Osteoblast (primary cell): ENCODE data around the gene TBL1XR1. TPM values are rescaled to one million over a fixed set of nuclear protein-coding genes. Genes with fewer than 3 reads are reported as not detected.

ENCODE experiments used
- DNase-seq: peaks from one replicate; pipeline ENCODE4 v3.0.0; 2011; ENCODE audit warnings: low spot score, mixed read lengths; ENCODE audit not compliant: insufficient read length; ENCODE audit errors: missing footprints
- H2AFZ ChIP-seq: 2 replicates; pipeline ENCODE4 v1.6.0; 2011; ENCODE audit warnings: mild to moderate bottlenecking, low read length
- H3K27ac ChIP-seq: 2 replicates; pipeline ENCODE4 v1.5.1; 2011; ENCODE audit warnings: mild to moderate bottlenecking, low read depth, low read length, moderate library complexity
- H3K27me3 ChIP-seq: 2 replicates; pipeline ENCODE4 v1.6.0; 2012; ENCODE audit warnings: mild to moderate bottlenecking, control low read depth, inconsistent platforms, low read length, moderate library complexity; ENCODE audit not compliant: insufficient read depth
- H3K36me3 ChIP-seq: 2 replicates; pipeline ENCODE4 v1.5.1; 2011; ENCODE audit warnings: mild to moderate bottlenecking, low read length, control low read depth, moderate library complexity; ENCODE audit not compliant: insufficient read depth
- H3K4me1 ChIP-seq: 2 replicates; pipeline ENCODE4 v1.5.1; 2011; ENCODE audit warnings: mild to moderate bottlenecking, low read length, control low read depth, moderate library complexity; ENCODE audit not compliant: insufficient read depth
- H3K4me2 ChIP-seq: 2 replicates; pipeline ENCODE4 v1.6.0; 2011; ENCODE audit warnings: mild to moderate bottlenecking, low read length; ENCODE audit not compliant: insufficient read depth
- H3K4me3 ChIP-seq: fragments of 200-600 bp; sonication (generic); 3 replicates; pipeline ENCODE4 v1.5.1; 2012; ENCODE audit warnings: mild to moderate bottlenecking, low read length, inconsistent platforms; ENCODE audit not compliant: insufficient read depth
- H3K79me2 ChIP-seq: 2 replicates; pipeline ENCODE4 v1.6.0; 2012; ENCODE audit warnings: mild to moderate bottlenecking, low read length, control low read depth, inconsistent platforms; ENCODE audit not compliant: insufficient read depth
- H3K9me3 ChIP-seq: 2 replicates; pipeline ENCODE4 v1.5.1; 2011; ENCODE audit warnings: low read depth, low read length, control low read depth
- H4K20me1 ChIP-seq: 2 replicates; pipeline ENCODE4 v1.6.0; 2012; ENCODE audit warnings: mild to moderate bottlenecking, low read length, control low read depth; ENCODE audit not compliant: insufficient read depth
- total RNA-seq: library from RNA; depleted of rRNA; stranded (reverse); fragments of >200 nt; gene quantifications from 2 replicates; pipeline ENCODE4 v1.2.3, GENCODE V29; 2012
- TF ChIP-seq, protein P1 (sequence below): IDR thresholded peaks from 2 replicates; pipeline ENCODE4 v1.5.1; 2011; ENCODE audit warnings: mild to moderate bottlenecking, low read depth, low read length, moderate library complexity; ENCODE audit errors: extremely low read depth

Gene TBL1XR1
- total RNA-seq, 1 donor, result 297 TPM

DNA sequence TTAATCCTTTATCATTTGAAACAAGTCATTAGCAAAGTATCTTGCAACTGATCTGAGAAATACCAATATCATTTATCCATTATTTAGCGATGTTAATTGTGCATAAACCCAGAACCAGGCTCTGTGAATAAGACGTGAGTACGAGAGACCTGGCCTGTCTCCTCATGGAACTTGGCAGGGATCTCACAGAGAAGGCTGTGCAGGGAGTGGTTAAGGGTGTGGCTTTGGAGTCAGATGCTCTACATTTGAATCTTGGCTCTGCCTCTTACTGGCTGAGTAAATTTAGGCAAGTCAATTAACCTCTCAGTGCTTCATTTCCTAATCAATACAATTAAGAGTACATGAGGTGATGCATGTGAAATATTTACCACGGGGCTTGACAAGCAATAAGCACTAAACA lies 39.9 kb upstream of the TBL1XR1 start:
- TF ChIP-seq, protein P1, sequence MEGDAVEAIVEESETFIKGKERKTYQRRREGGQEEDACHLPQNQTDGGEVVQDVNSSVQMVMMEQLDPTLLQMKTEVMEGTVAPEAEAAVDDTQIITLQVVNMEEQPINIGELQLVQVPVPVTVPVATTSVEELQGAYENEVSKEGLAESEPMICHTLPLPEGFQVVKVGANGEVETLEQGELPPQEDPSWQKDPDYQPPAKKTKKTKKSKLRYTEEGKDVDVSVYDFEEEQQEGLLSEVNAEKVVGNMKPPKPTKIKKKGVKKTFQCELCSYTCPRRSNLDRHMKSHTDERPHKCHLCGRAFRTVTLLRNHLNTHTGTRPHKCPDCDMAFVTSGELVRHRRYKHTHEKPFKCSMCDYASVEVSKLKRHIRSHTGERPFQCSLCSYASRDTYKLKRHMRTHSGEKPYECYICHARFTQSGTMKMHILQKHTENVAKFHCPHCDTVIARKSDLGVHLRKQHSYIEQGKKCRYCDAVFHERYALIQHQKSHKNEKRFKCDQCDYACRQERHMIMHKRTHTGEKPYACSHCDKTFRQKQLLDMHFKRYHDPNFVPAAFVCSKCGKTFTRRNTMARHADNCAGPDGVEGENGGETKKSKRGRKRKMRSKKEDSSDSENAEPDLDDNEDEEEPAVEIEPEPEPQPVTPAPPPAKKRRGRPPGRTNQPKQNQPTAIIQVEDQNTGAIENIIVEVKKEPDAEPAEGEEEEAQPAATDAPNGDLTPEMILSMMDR, result no peak
- Histone ChIP-seq H3K36me3 (no peaks in the 10 kb centered on the region), H2AFZ (no peak overlapping the region), H3K27ac (no peak overlapping the region), H3K27me3 (no peaks in the 10 kb centered on the region), H3K4me3 (no peak overlapping the region), H3K4me2 (no peak overlapping the region), H3K9me3 (no peaks in the 10 kb centered on the region), H3K4me1 (no peaks in the 10 kb centered on the region), H4K20me1 (no peaks in the 10 kb centered on the region), H3K79me2 (no peaks in the 10 kb centered on the region)
- no peak for DNase-seq

DNA sequence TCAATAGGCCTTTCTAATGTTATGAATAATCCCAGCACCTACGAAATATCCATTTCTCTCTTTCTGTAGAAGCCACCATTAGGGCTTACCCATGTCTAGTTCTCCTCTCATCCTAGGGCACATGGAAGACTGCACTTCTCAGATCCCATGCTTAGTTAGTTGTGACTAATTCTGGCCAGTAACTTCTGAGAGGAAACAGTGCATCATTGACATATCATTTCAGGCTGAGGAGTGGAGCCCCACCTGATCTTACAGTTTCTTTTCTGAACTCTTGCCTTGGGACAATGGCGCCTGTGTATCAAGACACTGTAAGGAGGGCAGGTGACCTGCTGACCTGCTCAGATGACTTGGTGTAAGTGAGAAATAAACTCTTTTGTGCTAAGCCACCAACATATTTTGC lies 39.4 kb upstream of the TBL1XR1 start:
- Histone ChIP-seq H3K27ac (no peak overlapping the region), H3K4me2 (no peak overlapping the region), H3K79me2 (no peaks in the 10 kb centered on the region), H3K36me3 (no peaks in the 10 kb centered on the region), H3K4me3 (no peak overlapping the region), H3K9me3 (no peaks in the 10 kb centered on the region), H3K4me1 (no peaks in the 10 kb centered on the region), H4K20me1 (no peaks in the 10 kb centered on the region), H2AFZ (no peak overlapping the region), H3K27me3 (no peaks in the 10 kb centered on the region)
- TF ChIP-seq, protein P1, result no peak
- peak; percentile 82 for DNase-seq

DNA sequence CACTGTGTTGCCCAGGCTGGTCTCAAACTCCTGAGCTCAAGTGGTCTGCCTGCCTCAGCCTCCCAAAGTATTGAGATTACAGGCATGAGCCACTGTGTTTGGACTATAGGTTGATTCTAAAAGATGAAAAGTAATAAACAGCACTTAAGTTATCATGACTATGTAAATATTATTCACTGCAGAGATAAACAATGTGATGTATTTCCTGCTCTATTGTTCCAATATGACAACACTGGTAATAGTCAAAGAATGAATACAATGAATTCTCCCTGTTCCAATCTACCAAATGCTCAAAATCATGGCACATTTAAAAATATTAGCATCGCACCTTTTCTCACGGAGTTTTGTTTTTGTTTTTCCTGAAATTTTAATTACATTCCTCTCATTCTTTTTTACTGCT lies 36.8 kb upstream of the TBL1XR1 start:
- Histone ChIP-seq H3K27me3 (no peaks in the 10 kb centered on the region), H4K20me1 (no peaks in the 10 kb centered on the region), H3K4me2 (no peak overlapping the region), H3K36me3 (no peaks in the 10 kb centered on the region), H3K27ac (no peak overlapping the region), H3K79me2 (no peaks in the 10 kb centered on the region), H2AFZ (no peak overlapping the region), H3K9me3 (no peaks in the 10 kb centered on the region), H3K4me1 (no peaks in the 10 kb centered on the region), H3K4me3 (no peak overlapping the region)
- DNase-seq, result no peak
- TF ChIP-seq, protein P1, result no peak

DNA sequence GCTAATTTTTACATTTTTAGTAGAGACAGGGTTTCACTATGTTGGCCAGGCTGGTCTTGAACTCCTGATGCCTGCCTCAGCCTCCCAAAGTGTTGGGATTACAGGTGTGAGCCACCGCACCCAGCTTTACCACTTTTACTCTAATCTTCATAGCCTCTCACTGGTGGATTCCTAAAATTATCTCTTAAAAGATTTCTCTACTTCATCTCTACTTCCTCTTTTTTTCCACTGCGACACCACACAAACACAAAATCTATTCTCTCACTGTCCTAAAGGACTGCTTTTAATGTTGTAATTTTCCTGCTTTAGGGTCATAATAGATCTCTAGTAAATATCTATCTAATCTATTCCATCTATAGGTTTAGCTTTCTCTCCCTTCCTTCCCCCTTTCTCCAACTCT lies 34.0 kb upstream of the TBL1XR1 start:
- H4K20me1 ChIP-seq, result no peaks in the 10 kb centered on the region
- H2AFZ ChIP-seq, result no peak overlapping the region
- H3K27ac ChIP-seq, result no peak overlapping the region
- DNase-seq, result no peak
- no peaks in the 10 kb centered on the region for H3K27me3 ChIP-seq
- H3K4me3 ChIP-seq, result no peak overlapping the region
- no peaks in the 10 kb centered on the region for H3K79me2 ChIP-seq
- H3K4me1 ChIP-seq, result no peaks in the 10 kb centered on the region
- no peaks in the 10 kb centered on the region for H3K36me3 ChIP-seq
- TF ChIP-seq, protein P1, result no peak
- no peak overlapping the region for H3K4me2 ChIP-seq
- no peaks in the 10 kb centered on the region for H3K9me3 ChIP-seq
